SU-DHL-6 (cell line): ENCODE measurements around the gene TANC1.

Experiments
- H2AFZ ChIP-seq: fragments of 200-600 bp; sonication (generic); 2 replicates; pipeline ENCODE4 v1.6.1; 2014; ENCODE audit warnings: low read depth, mild to moderate bottlenecking, moderate library complexity, mixed read lengths, antibody characterized with exemption, low read length; ENCODE audit not compliant: severe bottlenecking
- H3F3A ChIP-seq: fragments of 200-600 bp; shearing (Covaris generic); 2 replicates; pipeline ENCODE4 v1.6.0; 2016; ENCODE audit warnings: antibody characterized with exemption, mild to moderate bottlenecking; ENCODE audit not compliant: insufficient read depth
- H3K27ac ChIP-seq: fragments of 200-600 bp; sonication (generic); 2 replicates; pipeline ENCODE4 v1.5.1; 2016; ENCODE audit warnings: low read depth, mild to moderate bottlenecking, low read length, moderate library complexity, mixed read lengths
- H3K27me3 ChIP-seq: fragments of 200-600 bp; sonication (generic), shearing (Covaris generic); 2 replicates; pipeline ENCODE4 v1.6.0; 2014; ENCODE audit warnings: mild to moderate bottlenecking, low read length
- H3K36me3 ChIP-seq: fragments of 200-600 bp; sonication (generic); 2 replicates; pipeline ENCODE4 v1.6.1; 2014; ENCODE audit warnings: mild to moderate bottlenecking, low read length, mixed read lengths
- H3K4me2 ChIP-seq: fragments of 300-600, 200-600 bp; shearing (Covaris generic), sonication (generic); 2 replicates; pipeline ENCODE4 v1.6.0; 2014; ENCODE audit warnings: low read length, low read depth, mild to moderate bottlenecking; ENCODE audit not compliant: poor library complexity, severe bottlenecking
- H3K4me3 ChIP-seq: fragments of 200-600 bp; sonication (generic); 2 replicates; pipeline ENCODE4 v1.5.1; 2014; ENCODE audit warnings: antibody characterized with exemption, low read length, mild to moderate bottlenecking, mixed read lengths; ENCODE audit not compliant: insufficient read depth, poor library complexity, severe bottlenecking
- H3K79me2 ChIP-seq: fragments of 200-600 bp; sonication (generic); 2 replicates; pipeline ENCODE4 v1.6.1; 2014; ENCODE audit warnings: mild to moderate bottlenecking, low read length, moderate library complexity; ENCODE audit not compliant: insufficient read depth
- H3K9ac ChIP-seq: fragments of 200-600 bp; sonication (generic); 2 replicates; pipeline ENCODE4 v1.7.0; 2014; ENCODE audit warnings: mild to moderate bottlenecking, low read length
- H3K9me2 ChIP-seq: fragments of 200-600 bp; sonication (generic); replicated peaks from 2 replicates; pipeline ENCODE4 v1.6.1; 2014; ENCODE audit warnings: low read length; ENCODE audit not compliant: insufficient read depth
- H3K9me3 ChIP-seq: fragments of 200-600 bp; sonication (generic); 2 replicates; pipeline ENCODE4 v1.6.1; 2014; ENCODE audit warnings: low read length, mixed read lengths; ENCODE audit not compliant: insufficient read depth
- H4K20me1 ChIP-seq: fragments of 200-600 bp; sonication (generic); 2 replicates; pipeline ENCODE4 v1.6.1; 2014; ENCODE audit warnings: low read depth, mild to moderate bottlenecking, antibody characterized with exemption, low read length, moderate library complexity, mixed read lengths
- CTCF ChIP-seq: fragments of 200-600 bp; sonication (generic); IDR thresholded peaks from one replicate; pipeline ENCODE4 v1.5.1; 2017; ENCODE audit warnings: antibody characterized with exemption, mild to moderate bottlenecking, low read length, moderate library complexity; ENCODE audit not compliant: insufficient read depth, poor library complexity, severe bottlenecking
- EZH2phosphoT487 ChIP-seq: fragments of 200-600 bp; sonication (generic), shearing (Covaris generic); conservative IDR thresholded peaks from 2 replicates; pipeline ENCODE4 v1.6.1; 2018; ENCODE audit warnings: mild to moderate bottlenecking, antibody characterized with exemption, low read length, moderate library complexity, mixed read lengths

The TANC1 gene

DNA sequence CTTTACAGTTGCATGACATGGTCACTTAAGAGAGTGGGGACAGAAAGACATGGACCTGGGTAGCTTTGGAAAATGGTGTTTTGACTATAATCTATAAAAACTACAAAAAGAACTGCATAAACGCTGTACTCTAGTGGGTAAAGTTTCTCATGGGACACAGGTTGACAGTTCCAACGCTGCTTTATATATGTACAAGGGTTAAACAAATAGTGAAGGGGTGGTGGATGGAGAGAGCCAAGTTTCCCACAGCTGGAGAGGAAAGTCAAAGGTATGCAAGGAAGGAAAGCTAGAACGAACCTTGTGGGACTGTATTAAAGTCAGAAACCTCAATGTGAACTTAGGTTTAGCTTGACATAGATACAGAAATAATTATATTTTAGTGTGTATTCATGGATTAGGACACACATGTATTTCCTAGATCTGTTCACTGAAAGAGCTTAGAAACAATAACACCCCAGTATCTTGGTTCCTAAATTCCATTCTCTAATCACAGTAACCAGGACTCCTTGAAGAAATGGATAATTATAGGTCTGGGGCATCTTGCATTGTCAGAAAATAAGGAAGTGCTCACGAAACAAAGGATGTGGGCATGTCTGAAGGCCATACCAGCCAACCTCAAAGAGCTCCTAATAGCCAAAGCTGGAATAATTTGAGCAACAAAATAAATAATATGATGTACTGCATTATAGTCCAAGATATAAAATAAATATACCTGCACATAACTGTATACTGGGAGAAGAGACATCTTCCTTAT lies 28.8 kb downstream of the TANC1 start:
- H2AFZ ChIP-seq, result no peak overlapping the region
- H3K9me3 ChIP-seq, result no peaks in the 10 kb centered on the region
- H3K27ac ChIP-seq, result no peak overlapping the region
- TF ChIP-seq CTCF (no peak), EZH2phosphoT487 (no peak)
- no peak overlapping the region for H3K4me3 ChIP-seq
- H4K20me1 ChIP-seq, result no peaks in the 10 kb centered on the region
- no peak overlapping the region for H3K4me2 ChIP-seq
- H3K27me3 ChIP-seq, result no peaks in the 10 kb centered on the region
- H3K36me3 ChIP-seq, result no peaks in the 10 kb centered on the region
- no peak overlapping the region for H3K9ac ChIP-seq
- no peaks in the 10 kb centered on the region for H3F3A ChIP-seq
- no peaks in the 10 kb centered on the region for H3K79me2 ChIP-seq
- H3K9me2 ChIP-seq, result no peaks in the 10 kb centered on the region

DNA sequence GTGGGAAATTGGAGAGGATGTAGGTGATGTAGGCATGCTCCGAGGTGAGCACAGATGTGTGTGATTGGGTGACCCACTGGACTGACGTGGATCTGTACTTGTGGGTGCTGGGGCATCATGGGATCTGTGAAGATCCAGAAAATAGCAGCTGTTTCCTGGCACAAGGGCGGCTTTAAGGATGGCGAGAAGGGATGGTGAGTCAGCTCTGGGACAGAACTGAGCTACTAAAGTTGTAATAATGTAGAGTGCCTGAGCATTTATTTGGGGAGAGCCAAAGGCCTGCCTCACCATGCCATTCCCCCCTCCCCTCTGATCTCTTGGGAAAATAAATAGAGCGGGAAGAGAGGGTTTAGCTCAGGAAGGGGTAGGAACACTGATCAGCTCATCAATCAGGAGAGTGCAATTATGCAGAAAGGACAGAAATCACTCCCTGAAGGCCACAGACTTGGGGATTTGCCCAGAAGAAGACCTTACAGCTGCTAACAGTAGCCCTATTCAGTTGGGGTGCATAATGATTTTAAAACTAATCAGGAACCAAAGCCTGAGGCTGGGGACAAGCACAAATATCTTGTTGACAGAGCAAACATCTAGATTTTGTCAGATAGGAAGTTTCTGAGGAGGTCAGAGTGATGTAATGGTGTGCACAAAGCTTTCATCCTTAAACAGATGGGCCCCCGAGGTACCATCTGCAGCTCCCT lies 30.3 kb downstream of the TANC1 start:
- H3K27ac ChIP-seq, result no peak overlapping the region
- no peaks in the 10 kb centered on the region for H3K79me2 ChIP-seq
- H3K4me3 ChIP-seq, result no peak overlapping the region
- H2AFZ ChIP-seq, result no peak overlapping the region
- H3K4me2 ChIP-seq, result no peak overlapping the region
- TF ChIP-seq EZH2phosphoT487 (no peak), CTCF (no peak)
- no peaks in the 10 kb centered on the region for H3F3A ChIP-seq
- no peaks in the 10 kb centered on the region for H3K36me3 ChIP-seq
- H3K27me3 ChIP-seq, result no peaks in the 10 kb centered on the region
- H4K20me1 ChIP-seq, result no peaks in the 10 kb centered on the region
- no peaks in the 10 kb centered on the region for H3K9me2 ChIP-seq
- H3K9me3 ChIP-seq, result no peaks in the 10 kb centered on the region
- no peak overlapping the region for H3K9ac ChIP-seq

- no peak overlapping the region for H3K4me2 ChIP-seq
- H2AFZ ChIP-seq, result no peak overlapping the region
- H4K20me1 ChIP-seq, result no peaks in the 10 kb centered on the region
- no peak for TF ChIP-seq EZH2phosphoT487
- no peak for TF ChIP-seq CTCF
- H3F3A ChIP-seq, result no peaks in the 10 kb centered on the region
- no peaks in the 10 kb centered on the region for H3K79me2 ChIP-seq
- no peak overlapping the region for H3K27ac ChIP-seq
- H3K9me2 ChIP-seq, result no peaks in the 10 kb centered on the region
- H3K4me3 ChIP-seq, result no peak overlapping the region
- no peaks in the 10 kb centered on the region for H3K36me3 ChIP-seq
- no peaks in the 10 kb centered on the region for H3K27me3 ChIP-seq
- H3K9me3 ChIP-seq, result no peaks in the 10 kb centered on the region
- H3K9ac ChIP-seq, result no peak overlapping the region
Observed at GRCh38 chr2:158999458-158999857, 31.0 kb downstream of the TANC1 start.
